ENCODE results near the gene COLEC11.

- no peak for TF ChIP-seq CTCF (IDR thresholded peaks at IDR 0.05)
- TF ChIP-seq POLR2A (IDR thresholded peaks at IDR 0.05), result no peak
Measured at GRCh38 chr2:3606028-3606369, 11.1 kb downstream of the COLEC11 start.
